Motor neuron (in vitro differentiated cells): Measurements from ENCODE around the gene CD1E. TPM values are rescaled to one million over a fixed set of nuclear protein-coding genes. Genes with fewer than 3 reads are reported as not detected.

Source experiments
- ATAC-seq, 8 experiments: fragments of 200-7000 bp; cut with Tn5 transposase; replicated peaks in 6 of 8; 2 replicates each; pipeline ENCODE4 v1.8.0; 2021; ENCODE audit warnings: mild to moderate bottlenecking in 8 of 8, moderate library complexity in 8 of 8
- H3K27ac ChIP-seq, 2 donors: fragments of 250-450 bp; sonication (Bioruptor Pico); 2 replicates each; pipeline ENCODE4 v1.9.0; 2021; ENCODE audit warnings: antibody characterized with exemption in 2 of 2, mild to moderate bottlenecking in 2 of 2, moderate library complexity in 1 of 2
- H3K4me1 ChIP-seq, 2 donors: fragments of 250-450 bp; sonication (Bioruptor Pico); replicated peaks in 1 of 2; 2 replicates each; pipeline ENCODE4 v1.6.1; 2021; ENCODE audit warnings: antibody characterized with exemption in 2 of 2, mild to moderate bottlenecking in 2 of 2, moderate library complexity in 1 of 2
- H3K4me3 ChIP-seq, 5 donors: fragments of 250-450 bp; sonication (Bioruptor Pico); 2 replicates each; pipeline ENCODE4 v1.9.0; 2021; ENCODE audit warnings: antibody characterized with exemption in 5 of 5, mild to moderate bottlenecking in 5 of 5, moderate library complexity in 4 of 5
- WGBS, 10 experiments: fragments of 450-650 bp; shearing (Covaris generic); methylation state at CpG; one replicate each; pipeline ENCODE4 v1.0.0; 2022; 5-methylcytosine and 5-hydroxymethylcytosine counted together
- in situ Hi-C, 9 experiments: fragments of 400-800 bp; cut with MboI; loops; one replicate each; pipeline ENCODE4 v1.15.0; 2021; ENCODE audit warnings: low sequenced_read_pairs in 9 of 9, low pct_unique_long_range_greater_than_20kb in 2 of 9; ENCODE audit not compliant: unreplicated experiment in 9 of 9
- total RNA-seq, 8 experiments: library from RNA; unstranded; fragments of 300-600 nt; gene quantifications; 2 replicates each; pipeline versions ENCODE4 v1.2.3 to v1.2.4, GENCODE V29; 2022

Gene CD1E
- total RNA-seq, 8 experiments from 2014 or later, result 0.21 to 0.76 TPM; not detected in 6

DNA sequence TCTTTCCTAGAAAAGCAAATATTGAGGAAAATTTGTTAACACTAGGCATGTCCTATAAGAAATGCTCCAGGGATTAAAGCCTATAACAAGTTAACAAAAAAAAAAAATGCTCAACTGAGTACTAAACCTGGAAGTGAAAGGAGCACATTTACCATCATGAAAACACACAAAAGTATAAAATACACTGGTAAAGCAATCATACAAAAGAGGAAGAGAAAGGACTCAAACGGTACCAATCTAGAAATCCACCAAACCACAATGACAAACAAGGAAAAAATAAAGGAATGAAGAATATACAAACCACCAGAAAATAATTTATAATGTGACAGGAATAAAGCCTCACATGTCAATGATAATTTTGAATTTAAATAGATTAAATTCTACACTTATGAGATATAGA lies 21.2 kb downstream of the CD1E start:
- 0 to 84% (median 60%) methylated on average over 1 of the region's 1 CpG; no CpG with 5 or more reads in 1 of the 10 experiments for WGBS, 10 experiments
- in situ Hi-C loops, result no loop called here
- H3K4me1 ChIP-seq, result no peaks in the 10 kb centered on the region
- ATAC-seq, result no peak
- H3K27ac ChIP-seq, result no peak overlapping the region
- no peak overlapping the region for H3K4me3 ChIP-seq

DNA sequence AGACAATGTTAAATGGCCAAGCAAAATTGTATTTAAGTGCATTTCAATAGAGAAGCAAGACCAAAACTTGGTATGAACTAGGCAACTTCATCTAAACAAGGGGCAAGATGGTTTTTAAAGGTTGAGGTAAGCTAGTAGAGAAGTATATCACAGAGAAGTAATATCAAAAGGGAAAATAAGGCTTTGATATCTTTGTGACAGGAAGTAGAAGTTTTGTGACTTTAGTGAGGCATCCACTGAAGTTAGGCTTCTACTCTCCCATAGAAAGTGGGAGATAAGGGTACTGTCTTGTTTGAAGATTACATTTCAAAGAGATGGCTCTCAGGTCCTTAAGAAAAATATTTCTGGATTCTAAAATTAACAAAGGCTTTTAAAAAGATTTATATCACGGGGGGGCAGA lies 36.6 kb downstream of the CD1E start:
- ATAC-seq, result no peak
- WGBS, 10 experiments, result 0 to 43% (median 18%) methylated on average over 1 of the region's 1 CpG; no CpG with 5 or more reads in 2 of the 10 experiments
- in situ Hi-C loops, result no loop called here
- Histone ChIP-seq H3K4me3 (no peak overlapping the region), H3K4me1 (no peaks in the 10 kb centered on the region), H3K27ac (no peak overlapping the region)

DNA sequence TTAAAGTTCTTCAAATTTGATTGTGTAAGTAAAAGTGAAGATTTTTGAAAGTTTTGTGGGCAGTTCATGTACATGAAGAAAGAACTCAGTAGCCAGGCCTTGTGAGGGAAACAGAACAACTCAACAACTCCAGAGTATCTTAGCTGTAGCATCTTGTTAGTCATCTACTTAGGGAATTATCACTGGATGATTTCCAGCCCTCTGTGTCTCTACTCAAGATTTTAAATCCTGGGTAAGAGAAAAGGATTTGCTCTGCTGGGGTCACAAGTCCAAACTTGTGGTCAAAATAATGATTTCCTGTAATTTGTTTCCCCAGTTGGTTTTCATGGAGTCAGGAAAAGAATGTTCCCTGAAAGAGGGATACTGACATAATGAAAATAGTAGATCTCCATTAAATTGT lies 37.4 kb downstream of the CD1E start:
- in situ Hi-C loops, result no loop called here
- Histone ChIP-seq H3K4me1 (no peaks in the 10 kb centered on the region), H3K4me3 (no peak overlapping the region), H3K27ac (no peak overlapping the region)
- no peak for ATAC-seq

DNA sequence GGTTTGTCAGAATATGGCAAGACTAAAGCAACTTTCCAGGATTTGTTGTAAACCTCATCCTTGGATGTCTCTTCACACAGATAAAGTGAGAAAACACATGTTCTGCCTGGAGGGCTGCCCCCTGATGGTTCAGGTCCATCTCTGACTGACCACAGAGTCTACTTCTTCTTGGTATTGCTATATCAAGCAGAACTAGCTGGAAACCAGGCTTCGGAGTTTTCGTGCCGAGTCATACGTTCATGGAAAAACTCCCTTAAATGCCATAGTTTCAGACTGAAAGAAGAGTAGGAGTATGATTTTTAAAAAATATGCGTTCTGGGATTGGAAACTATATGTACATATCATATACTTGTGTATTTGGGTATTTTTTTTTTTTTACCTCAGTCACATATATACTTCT lies 39.8 kb downstream of the CD1E start:
- ATAC-seq, result no peak
- Histone ChIP-seq H3K4me1 (no peaks in the 10 kb centered on the region), H3K27ac (no peak overlapping the region), H3K4me3 (no peak overlapping the region)
- 0 to 100% (median 79%) methylated on average over 1 to 5 of the region's 5 CpGs for WGBS, 10 experiments
- in situ Hi-C loops, result no loop called here

DNA sequence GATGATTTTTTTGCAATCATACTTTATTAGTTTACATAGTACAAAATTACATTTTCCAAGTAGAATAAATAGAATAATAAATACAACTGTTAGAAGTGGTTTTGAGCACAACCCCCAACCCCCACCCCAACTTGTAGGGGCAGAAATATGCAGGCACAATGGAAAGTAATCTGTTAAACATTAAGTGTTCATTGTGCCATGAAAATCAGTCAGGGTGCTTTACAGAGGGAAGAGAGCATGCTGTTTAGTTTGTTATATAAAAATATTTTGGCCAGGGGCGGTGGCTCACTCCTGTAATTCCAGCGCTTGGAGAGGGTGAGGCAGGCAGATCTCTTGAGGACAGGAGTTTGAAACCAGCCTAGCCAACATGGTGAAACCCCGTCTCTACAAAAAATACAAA lies 43.0 kb downstream of the CD1E start:
- Histone ChIP-seq H3K27ac (no peak overlapping the region), H3K4me3 (no peak overlapping the region), H3K4me1 (no peaks in the 10 kb centered on the region)
- in situ Hi-C loops, result no loop called here
- WGBS, 10 experiments, result 0 to 100% (median 84%) methylated on average over 1 to 3 of the region's 3 CpGs; no CpG with 5 or more reads in 4 of the 10 experiments
- no peak for ATAC-seq

DNA sequence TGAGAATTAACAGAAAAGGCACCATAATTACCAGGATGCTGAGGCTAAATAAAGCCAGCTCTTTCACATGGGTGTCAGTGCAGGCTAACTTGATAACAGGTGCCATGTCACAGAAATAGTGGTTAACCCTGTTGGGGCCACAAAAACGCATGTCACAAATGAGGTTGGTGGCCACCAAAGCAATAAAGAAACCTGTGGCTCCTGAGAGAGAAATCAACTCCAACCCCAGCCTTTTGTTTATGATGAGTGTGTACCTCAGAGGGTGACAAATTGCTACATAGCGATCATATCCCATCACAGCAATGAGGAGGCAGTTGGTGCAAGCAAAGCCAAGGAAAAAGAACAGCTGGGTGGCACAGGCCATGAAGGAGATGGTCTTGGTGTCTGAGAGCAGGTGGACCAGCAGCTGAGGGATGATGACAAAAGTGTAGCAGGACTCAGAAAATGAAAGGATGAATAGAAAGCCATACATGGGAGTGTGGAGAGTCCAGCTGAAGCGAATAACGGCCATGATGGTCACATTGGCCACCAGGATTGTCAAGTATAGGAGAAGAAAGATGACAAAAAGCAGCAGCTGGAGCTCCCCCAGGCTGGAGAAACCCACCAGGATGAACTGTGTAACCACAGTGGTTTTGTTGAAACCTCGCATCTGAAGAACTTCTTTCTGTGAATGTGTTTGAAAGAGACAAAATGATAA lies 45.3 kb downstream of the CD1E start, which contains the start of gene OR10T2:
TSS of gene OR10T2 (minus strand) at position 649 of the 697 bp plus-strand sequence. CDS start at position 649, 0 bp downstream.
- no peak for ATAC-seq
- 0 to 94% (median 85%) methylated on average over 1 to 5 of the region's 5 CpGs; no CpG with 5 or more reads in 1 of the 10 experiments for WGBS, 10 experiments
- H3K4me1 ChIP-seq, result no peaks in the 10 kb centered on the region
- in situ Hi-C loops, result no loop called here
- H3K4me3 ChIP-seq, result no peak within 1 kb of the TSS
- H3K27ac ChIP-seq, result no peak within 1 kb of the TSS

DNA sequence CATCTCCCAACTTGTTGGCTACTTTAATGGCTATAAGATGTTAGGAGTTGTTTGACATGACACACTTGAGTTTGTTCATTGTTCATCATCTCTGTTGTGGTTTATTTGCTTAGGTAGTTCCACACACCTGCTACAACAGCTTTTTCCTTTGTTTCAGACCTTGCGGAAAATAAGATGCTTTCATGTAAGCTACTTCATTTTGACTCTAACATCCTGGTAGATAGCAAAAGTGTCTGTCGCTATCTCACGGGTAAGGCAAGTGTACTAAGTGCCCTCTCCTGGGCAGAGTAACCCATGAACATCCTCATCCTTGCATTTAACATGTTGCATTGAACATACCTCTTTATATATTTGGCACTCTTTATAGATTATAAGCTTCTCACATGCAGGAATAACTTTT lies 47.2 kb downstream of the CD1E start:
- Histone ChIP-seq H3K27ac (no peak overlapping the region), H3K4me3 (no peak overlapping the region), H3K4me1 (no peaks in the 10 kb centered on the region)
- no peak for ATAC-seq
- WGBS, 10 experiments, result 0 to 100% (median 93%) methylated on average over 1 to 3 of the region's 3 CpGs; no CpG with 5 or more reads in 1 of the 10 experiments
- in situ Hi-C loops, result no loop called here

DNA sequence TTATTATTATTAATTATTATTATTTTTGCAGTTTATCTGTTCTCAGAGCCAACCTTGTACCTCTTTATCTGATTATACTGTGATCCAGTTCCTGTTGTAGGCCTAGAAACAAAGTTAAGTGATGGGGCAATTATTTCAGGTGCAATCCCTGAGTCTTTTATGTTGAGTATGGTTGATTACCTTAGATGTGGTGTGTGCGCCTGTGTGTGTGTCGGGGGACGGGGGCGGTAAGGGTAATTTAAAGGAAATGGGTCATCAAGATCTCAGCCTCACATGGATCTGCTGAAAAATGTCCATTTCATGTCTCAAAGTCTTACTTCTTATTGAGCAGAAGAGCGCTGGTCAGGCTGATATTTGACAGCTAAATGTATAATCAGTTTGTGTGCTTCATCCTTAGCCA lies 53.4 kb downstream of the CD1E start:
- Histone ChIP-seq H3K4me1 (no peaks in the 10 kb centered on the region), H3K27ac (no peak overlapping the region), H3K4me3 (no peak overlapping the region)
- in situ Hi-C loops, result no loop called here
- no peak for ATAC-seq
- WGBS, 10 experiments, result 21 to 96% (median 74%) methylated on average over 3 to 5 of the region's 5 CpGs; no CpG with 5 or more reads in 3 of the 10 experiments

Other genes starting within 250 kb of the CD1E start
- gene CD1D, start 173.0 kb upstream of the CD1E start, total RNA-seq, result 1 to 10 TPM in 1 of 8 experiments, under 1 TPM in 5, not detected in 2; 0.16 to 1.4 (median 0.20) TPM
- gene CD1A, start 99.5 kb upstream of the CD1E start, total RNA-seq, result under 1 TPM in 2 of 8 experiments, not detected in 6; 0.17 to 0.47 TPM
- under 1 TPM in 1 of 8 experiments, not detected in 7; 0.62 TPM for gene CD1C, start 64.0 kb upstream of the CD1E start, total RNA-seq
- under 1 TPM in 1 of 8 experiments, not detected in 7; 0.24 TPM for gene CD1B, start 22.4 kb upstream of the CD1E start, total RNA-seq
- under 1 TPM in 3 of 8 experiments, not detected in 5; 0.23 to 0.43 (median 0.29) TPM for gene OR10T2, start 45.6 kb downstream of the CD1E start, total RNA-seq
- gene OR10K2, start 72.3 kb downstream of the CD1E start, total RNA-seq, result 1 to 10 TPM in 1 of 8 experiments, under 1 TPM in 3, not detected in 4; 0.09 to 1.3 (median 0.28) TPM
- 1 to 10 TPM in 1 of 8 experiments, under 1 TPM in 4, not detected in 3; 0.15 to 1.3 (median 0.38) TPM for gene OR10K1, start 107.9 kb downstream of the CD1E start, total RNA-seq
- gene OR10R2, start 118.3 kb downstream of the CD1E start, total RNA-seq, result not detected
- gene OR6Y1, start 200.5 kb downstream of the CD1E start, total RNA-seq, result under 1 TPM in 5 of 8 experiments, not detected in 3; 0.09 to 0.81 (median 0.21) TPM
- 1 to 10 TPM in 1 of 8 experiments, under 1 TPM in 3, not detected in 4; 0.08 to 1.0 (median 0.45) TPM for gene OR6P1, start 216.7 kb downstream of the CD1E start, total RNA-seq
- gene OR10X1, start 226.0 kb downstream of the CD1E start, total RNA-seq, result under 1 TPM in 3 of 8 experiments, not detected in 5; 0.21 to 1.00 (median 0.49) TPM